Pancreas (tissue), 10 donors: ENCODE measurements around the gene MTNR1A. TPM values are rescaled to one million over a fixed set of nuclear protein-coding genes. Genes with fewer than 3 reads are reported as not detected.
A peak's percentile ranks its signal among the peaks of the same experiment; 100 is the strongest.

ENCODE experiments used
- ATAC-seq, 4 donors: fragments of 200-7000 bp; cut with Tn5 transposase; one replicate each; pipeline versions ENCODE4 v1.8.0 to v1.9.1; 2020; ENCODE audit warnings: mild to moderate bottlenecking in 4 of 4, moderate library complexity in 4 of 4
- DNase-seq, 6 donors: peaks; one replicate each; pipeline ENCODE4 v3.0.0-alpha.2; 2020
- FAIRE-seq: peaks from 2 replicates; lab custom pipeline; 2012; peaks lifted over from hg19 to GRCh38; lab: Jason Lieb, UNC
- H3K27ac ChIP-seq, 4 donors: fragments of 200-600 bp; sonication (generic); 1 replicate in 3 of 4; 2 replicates in 1 of 4; pipeline versions ENCODE4 v1.5.0 to v1.8.0; 2020
- H3K27me3 ChIP-seq, 4 donors: fragments of 200-600 bp; one replicate each; pipeline ENCODE4 v1.8.0; 2021
- H3K36me3 ChIP-seq, 3 donors: fragments of 200-600 bp; sonication (generic) in 1 of 3; one replicate each; pipeline versions ENCODE4 v1.5.0 to v1.8.0; 2020 to 2021
- H3K4me1 ChIP-seq, 3 donors: fragments of 200-600 bp; one replicate each; pipeline ENCODE4 v1.8.0; 2021
- H3K4me3 ChIP-seq, 4 donors: fragments of 200-600 bp; sonication (generic) in 2 of 4; one replicate each; pipeline versions ENCODE4 v1.5.0 to v1.8.0; 2020 to 2021
- H3K9me3 ChIP-seq, 4 donors: fragments of 200-600 bp; one replicate each; pipeline ENCODE4 v1.8.0; 2021
- CTCF ChIP-seq, 4 donors: fragments of 200-600 bp; sonication (generic) in 3 of 4; IDR thresholded peaks; one replicate each; pipeline versions ENCODE4 v1.5.0 to v1.8.0; 2021; ENCODE audit warnings: antibody characterized with exemption in 4 of 4
- WGBS, 2 donors: extraction: QIAGEN DNeasy Blood & Tissue Kit; methylation state at CpG; one replicate each; pipeline ENCODE4 v1.1.7; 2013; 5-methylcytosine and 5-hydroxymethylcytosine counted together
- intact Hi-C, 3 donors: fragments of 100-400 bp; cut with DNase I; formaldehyde crosslinking; loops; one replicate each; pipeline versions ENCODE4 v1.11.1 to v1.14.2; 2022
- polyA plus RNA-seq, 2 donors: library from polyadenylated mRNA; stranded (reverse); fragments of 200-250 nt; gene quantifications; one replicate each; pipeline ENCODE4 v1.2.3, GENCODE V29; 2013
- total RNA-seq, 6 donors: library from RNA; stranded (reverse); fragmentation: NEBNext Ultra II Directional in 4 of 6; extraction: Animal tissue kit (Norgen Biotek cat#: 25700) in 4 of 6; gene quantifications; one replicate each; pipeline versions ENCODE4 v1.2.1 to v1.2.4, GENCODE V29; 2021 to 2023
- donor health status: healthy with polysubstance abuse.
- donor health status: DM: no; HTN: no; CAD: no; lungs with moderate emphysema.
- donor health status: DM: no; HTN: no; CAD: no.
- donor health status: control.
- donor health status: control.
- donor health status: Bipolar disorder and iron deficiency.
- donor health status: DM: yes; HTN: yes; CAD: no.
- donor health status: DM: no; HTN: no; CAD: no.
- donor health status: DM: no; HTN: no; CAD: no.
- donor health status: DM: yes; HTN: yes; CAD: no.

MTNR1A gene
- total and polyA plus RNA-seq, 8 donors, result 0.09 to 2.5 (median 0.92) TPM

- no peak overlapping the region for H3K4me3 ChIP-seq
- WGBS, 2 donors, result 47 to 49% methylated on average over 11 of the region's 11 CpGs
- H3K27me3 ChIP-seq, result no peaks in the 10 kb centered on the region
- no peak overlapping the region for H3K27ac ChIP-seq
- no peak for FAIRE-seq
- intact Hi-C loops, result no loop called here
- H3K36me3 ChIP-seq, result no peaks in the 10 kb centered on the region
- no peaks in the 10 kb centered on the region for H3K4me1 ChIP-seq
- TF ChIP-seq CTCF (IDR thresholded peaks at IDR 0.05), result no peak
- DNase-seq, result no peak
- no peak for ATAC-seq
- no peaks in the 10 kb centered on the region for H3K9me3 ChIP-seq
Observed at GRCh38 chr4:186486172-186486571, 69.2 kb downstream of the MTNR1A start.

GRCh38 chr4:186485561-186486062, 69.8 kb downstream of the MTNR1A start:
- ATAC-seq, result peak in 2 of 4 donors; percentile 44 to 56
- no peak for FAIRE-seq
- no peak overlapping the region for H3K4me3 ChIP-seq
- TF ChIP-seq CTCF (IDR thresholded peaks at IDR 0.05), result no peak
- H3K27me3 ChIP-seq, result no peaks in the 10 kb centered on the region
- H3K27ac ChIP-seq, result no peak overlapping the region
- intact Hi-C loops, result no loop called here
- H3K36me3 ChIP-seq, result no peaks in the 10 kb centered on the region
- WGBS, 2 donors, result 27 to 41% methylated on average over 14 of the region's 14 CpGs
- no peaks in the 10 kb centered on the region for H3K4me1 ChIP-seq
- no peaks in the 10 kb centered on the region for H3K9me3 ChIP-seq
- DNase-seq, result no peak

- Histone ChIP-seq H3K27me3 (no peaks in the 10 kb centered on the region), H3K27ac (no peak overlapping the region), H3K9me3 (no peaks in the 10 kb centered on the region), H3K4me1 (no peaks in the 10 kb centered on the region), H3K36me3 (no peaks in the 10 kb centered on the region), H3K4me3 (no peak overlapping the region)
- WGBS, 2 donors, result 50 to 56% methylated on average over 5 of the region's 5 CpGs
- no peak for TF ChIP-seq CTCF (IDR thresholded peaks at IDR 0.05)
- ATAC-seq (no peak), DNase-seq (no peak), FAIRE-seq (no peak)
- intact Hi-C loops, result no loop called here
Observed at GRCh38 chr4:186485150-186485549, 70.2 kb downstream of the MTNR1A start.

GRCh38 chr4:186483656-186484055, 71.7 kb downstream of the MTNR1A start:
- Histone ChIP-seq H3K9me3 (no peaks in the 10 kb centered on the region), H3K4me1 (no peaks in the 10 kb centered on the region), H3K27ac (no peak overlapping the region), H3K4me3 (no peak overlapping the region), H3K27me3 (no peaks in the 10 kb centered on the region), H3K36me3 (no peaks in the 10 kb centered on the region)
- FAIRE-seq, result no peak
- no peak for TF ChIP-seq CTCF (IDR thresholded peaks at IDR 0.05)
- 87 to 95% methylated on average over 16 of the region's 16 CpGs for WGBS, 2 donors
- intact Hi-C loops, result no loop called here
- DNase-seq, result no peak
- ATAC-seq, result no peak

Other genes with a start within 250 kb of the MTNR1A start
- gene FAT1, start 168.3 kb upstream of the MTNR1A start, total RNA-seq, result 10 to 100 TPM; 54.8 to 91.6 (median 71.3) TPM
- gene FAT1, start 168.3 kb upstream of the MTNR1A start, polyA plus RNA-seq, result 10 to 100 TPM; 16.9 to 26.6 TPM